ENCODE measurements around the gene EPB41L1.
A peak's percentile ranks its signal among the peaks of the same experiment; 100 is the strongest.

Gene EPB41L1

GRCh38 chr20:36155991-36156390 is 1.5 kb downstream of the EPB41L1 start:
- DNase-seq: no peak

- DNase-seq: no peak
Measured at GRCh38 chr20:36157610-36158009, 3.1 kb downstream of the EPB41L1 start.

DNA sequence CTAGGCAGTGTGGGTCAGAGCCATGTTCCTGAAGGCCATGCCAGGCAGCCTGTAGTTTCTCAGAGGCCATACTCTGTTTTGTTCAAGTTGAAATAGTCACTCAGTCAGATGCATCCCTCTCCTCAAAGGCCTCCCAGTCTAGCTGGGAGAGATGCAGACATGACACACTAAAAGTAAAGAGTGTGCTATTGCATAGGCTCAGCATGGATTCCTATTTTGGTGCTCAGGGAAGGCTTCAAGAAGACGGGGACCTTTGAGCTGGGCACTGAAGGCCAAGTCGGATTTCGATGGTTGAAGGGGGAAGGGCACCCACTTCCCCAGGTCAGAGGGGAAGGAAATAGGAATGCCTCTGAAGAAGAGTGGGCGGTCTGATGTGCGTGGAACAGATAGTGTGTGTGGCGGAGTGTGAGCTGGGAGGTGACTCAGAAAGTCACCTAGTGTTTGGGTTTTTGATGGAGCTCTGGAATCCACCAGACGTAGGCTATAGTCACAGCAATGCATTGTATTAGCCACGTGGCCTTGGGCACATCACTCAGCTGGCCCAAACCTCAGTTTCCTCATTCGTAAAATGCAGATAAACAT is 3.7 kb downstream of the EPB41L1 start:
- no peak for DNase-seq

DNA sequence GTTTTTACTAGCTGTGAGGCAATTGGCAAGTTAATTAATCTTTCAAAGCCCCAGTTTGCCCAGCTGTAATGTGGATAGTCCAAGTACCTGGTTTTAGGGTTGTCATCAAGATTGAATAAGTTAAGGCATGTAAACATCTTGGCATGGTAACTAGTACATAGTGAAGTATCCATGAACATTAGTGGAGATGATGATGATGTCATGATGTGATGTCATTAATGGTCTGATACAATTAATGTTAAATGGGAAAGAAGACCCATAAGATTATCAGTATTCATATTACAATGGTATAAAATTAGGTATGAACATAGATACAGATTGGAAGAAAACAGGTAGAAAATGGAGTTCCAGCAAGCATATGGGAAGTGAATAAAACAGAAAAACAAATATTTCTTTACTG is 5.3 kb downstream of the EPB41L1 start:
- DNase-seq: no peak

- DNase-seq: peak; percentile 38 to 39
Measured at GRCh38 chr20:36162272-36162966, 7.9 kb downstream of the EPB41L1 start.

GRCh38 chr20:36167902-36168503 is 13.5 kb downstream of the EPB41L1 start:
- no peak for DNase-seq

- no peak for DNase-seq
Measured at GRCh38 chr20:36170542-36171215, 16.1 kb downstream of the EPB41L1 start.

GRCh38 chr20:36173451-36173933 is 19.0 kb downstream of the EPB41L1 start:
- DNase-seq: no peak

DNA sequence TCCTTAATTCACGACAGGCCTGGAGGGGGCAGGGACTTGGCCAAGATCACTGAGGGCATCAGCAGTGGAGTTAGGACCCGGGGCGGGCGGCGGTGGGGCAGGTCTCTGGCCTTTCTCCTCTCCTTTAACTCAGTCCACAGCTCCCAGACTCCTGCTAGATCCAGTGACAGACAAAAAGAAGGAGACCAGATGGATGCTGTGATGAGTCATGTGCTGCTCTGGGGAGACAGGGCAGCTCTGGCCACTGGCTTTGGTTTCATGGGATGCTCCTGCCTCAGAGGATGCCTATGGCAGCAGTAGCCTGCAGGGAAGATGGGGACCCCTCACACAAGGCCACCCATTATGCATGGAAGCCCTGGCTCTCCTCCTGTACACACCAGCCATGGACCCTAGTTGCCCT is 20.5 kb downstream of the EPB41L1 start:
- DNase-seq: no peak

- DNase-seq: no peak
Measured at GRCh38 chr20:36175475-36175995, 21.0 kb downstream of the EPB41L1 start.

- no peak for DNase-seq
Measured at GRCh38 chr20:36177716-36178115, 23.2 kb downstream of the EPB41L1 start.

DNA sequence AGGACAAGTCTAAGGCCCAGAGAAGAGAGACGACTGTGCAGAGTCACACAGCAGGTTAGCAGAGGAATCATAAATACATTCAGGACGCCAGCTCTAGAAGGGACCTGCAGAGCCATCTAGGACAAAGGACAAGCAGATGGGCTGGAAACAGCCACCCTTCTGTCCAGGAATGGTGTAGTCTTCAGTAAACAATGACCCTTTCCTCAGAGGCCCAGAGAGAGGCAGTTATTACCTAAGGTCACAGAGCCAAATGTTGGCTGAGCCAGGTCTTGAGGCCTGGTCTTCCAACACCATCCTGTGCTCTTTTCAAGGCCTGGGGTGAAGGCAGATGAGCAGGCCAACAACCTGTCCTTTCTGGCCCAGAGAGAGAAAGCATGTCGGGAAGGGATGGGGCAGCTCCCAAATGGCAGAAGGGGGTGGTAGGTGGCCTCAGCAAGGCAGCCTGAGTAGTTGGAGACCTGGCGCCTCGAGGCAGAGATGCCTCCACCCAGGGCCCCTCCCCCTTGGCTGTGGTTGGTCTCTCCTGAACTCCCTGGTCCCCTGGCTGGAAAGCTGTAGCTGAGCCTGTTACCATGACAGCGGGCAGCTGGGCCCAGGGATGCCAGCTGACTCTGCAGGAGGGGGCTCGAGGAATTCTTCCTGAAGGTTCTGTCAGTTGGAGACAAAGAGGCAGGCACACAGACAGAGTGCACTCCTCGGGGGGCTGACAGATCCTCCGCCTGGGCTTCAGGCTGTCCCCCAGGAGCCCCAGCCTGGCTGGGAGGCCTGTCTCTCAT is 24.8 kb downstream of the EPB41L1 start:
- no peak for DNase-seq

DNA sequence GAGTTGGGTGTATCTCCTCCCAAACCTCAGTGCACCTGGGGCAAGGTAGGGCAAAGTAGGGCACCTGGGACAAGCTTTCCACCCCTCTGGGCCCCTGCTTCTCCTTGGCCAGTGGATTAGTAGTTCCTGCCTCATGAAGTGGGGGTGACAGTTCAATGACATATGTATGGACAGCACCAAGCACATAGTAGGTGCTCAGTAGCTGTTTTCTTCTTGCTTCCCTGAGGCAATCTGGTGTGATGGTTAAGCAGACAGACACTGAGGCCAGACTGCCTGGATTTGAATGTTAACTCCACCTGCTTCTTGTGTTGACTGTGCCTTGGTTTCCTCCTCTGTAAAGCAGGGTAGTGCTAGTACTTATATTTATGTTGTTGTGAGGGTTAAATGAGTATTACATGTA is 25.8 kb downstream of the EPB41L1 start:
- DNase-seq: no peak

- DNase-seq: no peak
Measured at GRCh38 chr20:36181934-36182603, 27.5 kb downstream of the EPB41L1 start.

GRCh38 chr20:36182604-36183154 is 28.1 kb downstream of the EPB41L1 start:
- DNase-seq: no peak

DNA sequence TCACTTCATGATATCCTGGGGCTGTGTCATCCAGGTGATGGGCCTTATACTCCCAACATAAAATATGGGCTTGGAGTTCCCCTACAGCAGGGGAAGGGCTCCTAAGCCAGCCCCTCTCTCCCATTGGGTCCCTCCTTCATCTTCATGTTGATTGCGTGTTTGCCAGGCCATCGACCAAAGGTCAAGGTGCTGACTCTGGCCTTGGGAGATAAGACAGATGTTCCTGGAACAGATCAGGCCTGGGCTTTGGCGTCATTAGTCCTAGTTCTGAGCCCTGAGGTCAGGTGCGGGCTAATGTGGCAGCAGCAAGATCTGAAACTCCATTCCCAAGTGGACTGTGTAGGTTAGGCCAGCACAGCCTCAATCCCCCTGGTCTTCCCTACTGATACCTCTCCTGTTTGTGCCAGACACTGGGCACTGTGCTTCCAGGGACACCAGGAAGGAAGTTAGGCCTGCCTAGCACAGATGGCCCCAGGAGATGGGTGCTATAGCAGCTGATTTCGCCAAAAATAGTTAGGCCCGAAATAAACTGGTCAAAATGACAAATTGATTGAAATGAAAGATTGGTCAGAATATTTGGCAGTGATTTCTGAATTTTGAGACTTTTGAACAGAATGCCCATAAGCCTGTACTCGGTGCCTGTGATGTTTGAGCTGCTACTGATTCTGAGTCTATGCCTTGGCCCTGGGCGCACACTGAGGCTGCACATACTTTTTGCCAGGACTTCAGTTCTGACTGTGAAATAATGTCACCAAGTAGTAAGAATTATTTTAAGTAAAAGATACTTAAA is 28.8 kb downstream of the EPB41L1 start:
- DNase-seq: no peak

GRCh38 chr20:36184816-36185776 is 30.6 kb downstream of the EPB41L1 start:
- DNase-seq: no peak

- no peak for DNase-seq
Measured at GRCh38 chr20:36193977-36194712, 39.6 kb downstream of the EPB41L1 start.

DNA sequence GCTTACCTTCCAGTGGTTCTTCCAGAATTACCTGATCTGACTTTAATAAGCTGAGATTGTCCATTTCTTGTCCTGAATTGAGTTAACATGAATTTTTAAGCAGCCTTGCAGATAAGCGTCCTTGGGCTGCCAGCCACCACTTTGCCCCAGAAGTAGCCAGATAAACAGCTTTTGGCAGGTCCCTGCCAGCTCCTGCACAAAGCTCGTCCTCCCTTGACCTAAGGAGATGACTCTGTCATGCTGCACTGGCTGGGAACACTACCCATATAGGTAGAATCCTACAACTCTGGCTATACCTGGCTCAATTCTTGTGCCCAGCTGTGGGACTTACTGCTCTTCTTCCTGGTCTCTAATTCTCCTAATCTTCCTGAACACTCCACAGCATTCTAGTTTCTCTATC is 42.1 kb downstream of the EPB41L1 start:
- no peak for DNase-seq

Measured in SHP77 (cell line).